ENCODE data around the gene SLC44A3. TPM values are rescaled to one million over a fixed set of nuclear protein-coding genes. Genes with fewer than 3 reads are reported as not detected.
A peak's percentile ranks its signal among the peaks of the same experiment; 100 is the strongest.

SLC44A3 gene
- total RNA-seq, 1 experiment from 2014 or later: 0.10 TPM

GRCh38 chr1:94907136-94907535 lies 87.0 kb downstream of the SLC44A3 start:
- DNase-seq: no peak
- H3K4me3 ChIP-seq: no peak overlapping the region
- H3K36me3 ChIP-seq: peaks cover 68% of the 10 kb centered on the region
- peaks cover 17% of the 10 kb centered on the region for H3K4me1 ChIP-seq
- H3K27ac ChIP-seq: no peak overlapping the region
- H3K27me3 ChIP-seq: no peaks in the 10 kb centered on the region
- no peaks in the 10 kb centered on the region for H3K9me3 ChIP-seq (replicated peaks)

GRCh38 chr1:94908190-94908589 lies 88.0 kb downstream of the SLC44A3 start:
- peaks cover 13% of the 10 kb centered on the region for H3K4me1 ChIP-seq
- no peaks in the 10 kb centered on the region for H3K27me3 ChIP-seq
- no peak overlapping the region for H3K4me3 ChIP-seq
- H3K9me3 ChIP-seq (replicated peaks): no peaks in the 10 kb centered on the region
- DNase-seq: no peak
- peaks cover 65% of the 10 kb centered on the region for H3K36me3 ChIP-seq
- H3K27ac ChIP-seq: no peak overlapping the region

DNA sequence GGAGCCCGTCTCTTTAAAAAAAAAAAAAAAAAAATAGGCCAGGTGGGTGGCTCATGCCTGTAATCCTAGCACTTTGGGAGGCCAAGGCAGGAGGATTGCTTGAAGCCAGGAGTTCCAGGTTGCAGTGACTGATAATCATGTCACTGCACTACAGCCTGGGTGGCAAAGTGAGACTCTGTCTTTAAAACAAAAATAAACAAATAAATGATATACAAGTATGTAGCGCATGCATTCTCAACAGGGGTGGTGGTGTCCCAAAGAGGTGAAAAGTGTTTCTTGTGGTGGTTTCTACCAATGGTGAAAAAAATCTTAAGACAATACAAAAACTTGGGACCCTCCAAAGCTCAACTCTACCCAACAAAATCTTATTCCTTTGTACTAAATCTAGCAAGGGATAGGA lies 88.8 kb downstream of the SLC44A3 start:
- H3K4me1 ChIP-seq: peaks cover 13% of the 10 kb centered on the region
- no peak overlapping the region for H3K4me3 ChIP-seq
- peaks cover 64% of the 10 kb centered on the region for H3K36me3 ChIP-seq
- no peak overlapping the region for H3K27ac ChIP-seq
- H3K9me3 ChIP-seq (replicated peaks): no peaks in the 10 kb centered on the region
- no peaks in the 10 kb centered on the region for H3K27me3 ChIP-seq
- DNase-seq: no peak

GRCh38 chr1:94909486-94909885 lies 89.3 kb downstream of the SLC44A3 start:
- H3K36me3 ChIP-seq: peaks cover 62% of the 10 kb centered on the region
- H3K4me1 ChIP-seq: peaks cover 13% of the 10 kb centered on the region
- DNase-seq: peak; percentile 66 to 86

DNA sequence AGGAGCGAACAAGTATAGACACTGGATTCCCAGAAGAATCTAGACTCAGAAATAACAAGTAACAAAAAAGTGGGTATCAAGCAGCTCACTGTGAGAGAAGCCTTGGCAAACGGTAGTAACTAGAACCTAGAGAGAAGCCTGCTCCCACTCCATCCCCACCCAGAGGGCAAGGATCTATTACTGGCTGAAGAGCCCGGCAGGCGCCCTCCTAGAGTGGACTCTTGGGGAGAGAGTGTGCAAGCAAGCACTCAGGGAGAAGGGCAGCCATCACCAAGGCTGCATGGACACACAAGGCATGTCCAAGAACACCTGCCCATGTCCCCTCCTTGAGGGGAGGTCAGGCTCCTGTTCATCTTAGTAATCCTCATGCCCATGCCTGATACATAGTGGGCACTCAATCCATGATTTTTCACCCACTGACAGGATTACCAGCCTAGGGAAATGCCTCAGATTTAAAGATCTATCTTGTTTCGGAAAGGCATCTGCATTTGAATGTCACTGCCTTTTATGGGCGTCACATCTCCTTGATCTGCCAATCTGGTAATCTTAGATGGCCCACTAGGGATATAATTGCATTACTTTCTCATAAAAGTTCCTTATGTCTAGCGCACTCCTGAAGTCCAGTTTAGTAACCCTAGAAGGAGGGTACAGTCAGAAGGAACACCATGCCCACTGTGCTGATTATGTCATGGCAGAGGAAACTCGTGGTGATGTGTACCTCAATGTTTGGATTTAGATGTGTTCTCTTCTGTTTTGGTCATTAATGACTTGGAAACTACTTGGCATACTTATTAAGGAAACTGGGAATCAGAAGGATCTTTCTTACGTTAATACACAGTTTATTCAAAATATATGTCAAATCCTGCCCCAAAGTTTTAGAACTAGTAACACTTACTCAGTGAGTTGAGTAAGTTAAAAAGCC lies 92.4 kb downstream of the SLC44A3 start:
- Histone ChIP-seq H3K27ac (no peak overlapping the region), H3K36me3 (peaks cover 63% of the 10 kb centered on the region), H3K4me1 (peaks cover 13% of the 10 kb centered on the region)

More at GRCh38 chr1:94909486-94909885, 89.3 kb downstream of the SLC44A3 start:
- no peaks in the 10 kb centered on the region for H3K9me3 ChIP-seq (replicated peaks)
- no peak overlapping the region for H3K4me3 ChIP-seq
- H3K27ac ChIP-seq: no peak overlapping the region
- no peaks in the 10 kb centered on the region for H3K27me3 ChIP-seq

DNA sequence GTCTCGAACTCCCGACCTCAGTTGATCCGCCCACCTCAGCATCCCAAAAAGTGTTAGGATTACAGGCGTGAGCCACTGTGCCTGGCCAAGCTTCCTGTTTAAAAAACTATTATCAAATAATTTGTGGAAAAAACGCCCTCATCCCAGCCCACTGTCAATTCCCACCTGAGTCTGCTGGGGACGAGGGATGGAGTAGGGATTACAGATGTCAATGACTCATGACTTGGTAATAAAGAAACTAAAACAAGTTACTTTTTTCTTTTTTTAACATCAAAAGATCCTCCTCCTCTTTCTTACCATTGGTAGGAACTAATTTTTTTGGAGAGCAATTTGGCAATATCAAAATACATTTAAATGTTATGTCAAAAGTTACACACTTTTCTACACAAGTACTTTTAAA lies 97.1 kb downstream of the SLC44A3 start:
- Histone ChIP-seq H3K27ac (no peak overlapping the region), H3K4me1 (no peaks in the 10 kb centered on the region)

More for the DNA sequence above, 92.4 kb downstream of the SLC44A3 start:
- H3K9me3 ChIP-seq (replicated peaks): no peaks in the 10 kb centered on the region
- DNase-seq: no peak
- no peak overlapping the region for H3K4me3 ChIP-seq
- H3K27me3 ChIP-seq: no peaks in the 10 kb centered on the region

DNA sequence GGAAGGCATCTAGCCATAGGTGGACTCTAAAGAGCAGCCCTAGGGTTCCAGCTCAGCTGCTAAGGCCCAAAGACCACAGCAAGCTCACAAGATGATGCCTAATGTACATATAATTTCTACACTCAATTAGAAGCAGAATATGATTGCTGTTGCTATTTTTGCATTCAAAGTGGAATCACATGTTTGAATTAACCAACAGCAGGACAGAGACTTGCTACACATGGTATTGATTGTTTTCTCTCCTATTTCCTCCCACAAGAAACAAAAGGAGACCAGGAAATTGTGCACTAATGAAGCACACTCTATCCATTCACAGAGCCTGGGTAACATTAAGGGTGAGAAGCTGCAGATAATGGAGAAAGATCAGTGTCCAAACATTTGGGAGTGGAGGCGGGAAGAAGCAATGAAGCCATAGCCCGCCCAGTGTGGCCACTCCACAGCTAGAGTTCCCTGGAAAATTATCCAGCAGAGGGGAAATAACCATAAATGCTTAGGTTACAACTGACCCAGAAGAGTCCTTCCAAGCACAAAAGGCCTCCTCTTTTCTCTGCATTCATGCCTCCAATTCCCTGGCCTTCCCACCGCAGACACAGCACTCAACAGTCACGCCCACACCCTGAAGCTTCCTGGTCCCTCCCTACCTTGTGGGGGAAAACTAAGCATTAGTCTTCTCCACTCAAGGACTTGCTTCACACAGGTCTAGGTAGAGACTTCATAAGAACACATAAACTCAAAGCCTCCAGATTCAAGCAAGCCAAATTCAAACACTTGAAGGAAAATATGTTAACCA lies 99.3 kb downstream of the SLC44A3 start:
- no peaks in the 10 kb centered on the region for H3K9me3 ChIP-seq (replicated peaks)
- no peak overlapping the region for H3K4me3 ChIP-seq
- H3K36me3 ChIP-seq: peaks cover 71% of the 10 kb centered on the region
- no peaks in the 10 kb centered on the region for H3K27me3 ChIP-seq
- peaks cover 11% of the 10 kb centered on the region for H3K4me1 ChIP-seq
- DNase-seq: no peak
- H3K27ac ChIP-seq: no peak overlapping the region

More for the DNA sequence above, 97.1 kb downstream of the SLC44A3 start:
- Histone ChIP-seq H3K9me3 (replicated peaks) (no peaks in the 10 kb centered on the region), H3K27me3 (no peaks in the 10 kb centered on the region), H3K36me3 (peaks cover 66% of the 10 kb centered on the region), H3K4me3 (no peak overlapping the region)
- DNase-seq: no peak

DNA sequence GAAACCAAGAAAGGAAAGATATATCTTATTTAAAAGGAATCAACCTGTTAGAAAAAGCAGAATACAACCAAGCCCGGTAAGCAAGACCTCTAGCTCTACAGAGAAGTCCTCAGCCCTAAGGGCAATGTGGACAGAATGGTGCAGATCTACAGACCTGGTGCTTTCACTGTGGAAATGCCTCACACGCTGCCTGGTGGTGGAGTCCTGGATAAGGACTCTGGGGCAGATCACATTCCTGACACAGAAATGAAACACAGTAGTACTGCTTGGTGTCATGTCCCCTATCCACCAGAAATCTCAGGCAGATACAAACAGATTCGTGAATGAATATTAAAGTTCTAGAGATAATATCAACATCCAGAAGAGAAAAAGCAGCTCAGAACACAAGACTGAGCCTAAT lies 99.9 kb downstream of the SLC44A3 start:
- Histone ChIP-seq H3K27ac (no peak overlapping the region), H3K4me3 (no peak overlapping the region), H3K27me3 (no peaks in the 10 kb centered on the region), H3K4me1 (peaks cover 11% of the 10 kb centered on the region), H3K9me3 (replicated peaks) (no peaks in the 10 kb centered on the region), H3K36me3 (peaks cover 71% of the 10 kb centered on the region)
- no peak for DNase-seq

DNA sequence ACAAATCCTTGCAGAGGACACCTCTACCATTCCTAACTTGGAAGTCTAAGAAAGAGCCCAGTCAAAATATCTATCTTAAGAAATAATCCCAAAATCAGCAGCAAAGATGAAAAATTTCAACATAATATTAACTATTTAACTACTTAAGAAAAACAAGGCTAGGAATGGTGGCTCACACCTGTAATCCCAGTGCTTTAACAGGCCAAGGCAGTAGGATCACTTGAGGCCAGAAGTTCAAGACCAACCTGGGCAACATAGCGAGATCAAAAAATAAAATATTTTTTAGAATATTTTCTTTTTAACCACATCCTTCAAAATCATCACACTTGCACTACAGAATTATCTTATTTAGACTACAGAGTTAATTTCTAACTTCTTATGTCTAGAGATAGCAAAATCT lies 101.8 kb downstream of the SLC44A3 start:
- Histone ChIP-seq H3K36me3 (peaks cover 57% of the 10 kb centered on the region), H3K4me1 (peaks cover 11% of the 10 kb centered on the region), H3K4me3 (no peak overlapping the region), H3K9me3 (replicated peaks) (no peaks in the 10 kb centered on the region), H3K27me3 (no peaks in the 10 kb centered on the region), H3K27ac (no peak overlapping the region)
- no peak for DNase-seq

GRCh38 chr1:94922761-94923331 lies 102.7 kb downstream of the SLC44A3 start:
- H3K27me3 ChIP-seq: no peaks in the 10 kb centered on the region
- peaks cover 11% of the 10 kb centered on the region for H3K4me1 ChIP-seq
- no peak overlapping the region for H3K27ac ChIP-seq
- DNase-seq: no peak
- no peak overlapping the region for H3K4me3 ChIP-seq
- H3K36me3 ChIP-seq: peaks cover 48% of the 10 kb centered on the region
- H3K9me3 ChIP-seq (replicated peaks): no peaks in the 10 kb centered on the region

DNA sequence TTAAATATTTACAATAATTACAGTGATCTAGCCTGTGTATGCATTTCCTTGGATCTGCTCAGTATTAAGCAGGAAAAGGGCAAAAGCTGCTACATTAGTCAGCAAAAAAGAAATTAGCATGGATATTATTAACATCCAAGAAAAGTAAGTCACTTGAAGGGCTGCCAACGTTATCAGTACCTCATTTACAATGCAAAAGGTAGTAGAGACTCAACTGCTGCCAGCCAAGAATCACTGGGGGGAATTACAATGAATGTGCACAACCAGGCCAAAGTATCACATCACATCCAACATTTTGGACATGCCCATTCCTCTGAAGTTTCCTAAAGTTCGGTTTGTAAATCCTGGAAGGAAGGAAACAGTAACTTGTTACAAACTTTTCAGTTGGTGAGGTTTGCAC lies 104.8 kb downstream of the SLC44A3 start:
- no peaks in the 10 kb centered on the region for H3K9me3 ChIP-seq (replicated peaks)
- peak in 1 of 2 experiments; percentile 43 for DNase-seq
- H3K4me3 ChIP-seq: peak overlapping the region; percentile 92
- H3K4me1 ChIP-seq: peaks cover 11% of the 10 kb centered on the region
- H3K27ac ChIP-seq: peak overlapping the region; percentile 98
- H3K36me3 ChIP-seq: peaks cover 41% of the 10 kb centered on the region
- no peaks in the 10 kb centered on the region for H3K27me3 ChIP-seq

DNA sequence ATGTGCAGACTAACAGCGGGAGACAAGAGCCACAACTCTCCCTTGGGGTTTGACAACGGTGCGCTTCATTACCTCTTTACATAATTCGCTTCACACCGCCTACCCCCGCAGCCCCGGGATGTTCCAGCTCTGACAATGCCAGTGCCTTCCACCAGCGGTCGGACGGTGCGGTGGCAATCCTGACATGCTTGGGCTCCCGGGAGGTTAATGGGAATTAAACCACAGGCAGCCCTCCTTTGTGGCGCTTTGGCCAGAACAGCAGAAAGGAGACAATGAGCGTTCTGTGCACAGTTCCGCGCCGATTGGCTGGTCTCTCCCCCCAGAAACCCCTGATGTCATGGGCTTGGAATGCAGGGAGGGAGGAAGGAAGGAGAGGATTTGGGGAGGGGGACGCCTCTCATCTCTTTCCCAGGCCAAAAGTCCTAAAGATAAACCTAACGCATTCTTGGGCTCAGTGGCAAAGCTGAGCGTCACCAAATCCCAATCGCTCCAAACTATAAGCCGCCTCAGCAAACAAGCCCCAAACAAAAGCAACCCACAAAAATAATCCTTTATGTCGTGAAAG lies 105.5 kb downstream of the SLC44A3 start:
- Histone ChIP-seq H3K27me3 (no peaks in the 10 kb centered on the region), H3K27ac (peak overlapping the region; percentile 98), H3K36me3 (peaks cover 35% of the 10 kb centered on the region), H3K4me1 (peaks cover 11% of the 10 kb centered on the region), H3K9me3 (replicated peaks) (no peaks in the 10 kb centered on the region), H3K4me3 (peak overlapping the region; percentile 92)
- peak; percentile 98 to 99 for DNase-seq

DNA sequence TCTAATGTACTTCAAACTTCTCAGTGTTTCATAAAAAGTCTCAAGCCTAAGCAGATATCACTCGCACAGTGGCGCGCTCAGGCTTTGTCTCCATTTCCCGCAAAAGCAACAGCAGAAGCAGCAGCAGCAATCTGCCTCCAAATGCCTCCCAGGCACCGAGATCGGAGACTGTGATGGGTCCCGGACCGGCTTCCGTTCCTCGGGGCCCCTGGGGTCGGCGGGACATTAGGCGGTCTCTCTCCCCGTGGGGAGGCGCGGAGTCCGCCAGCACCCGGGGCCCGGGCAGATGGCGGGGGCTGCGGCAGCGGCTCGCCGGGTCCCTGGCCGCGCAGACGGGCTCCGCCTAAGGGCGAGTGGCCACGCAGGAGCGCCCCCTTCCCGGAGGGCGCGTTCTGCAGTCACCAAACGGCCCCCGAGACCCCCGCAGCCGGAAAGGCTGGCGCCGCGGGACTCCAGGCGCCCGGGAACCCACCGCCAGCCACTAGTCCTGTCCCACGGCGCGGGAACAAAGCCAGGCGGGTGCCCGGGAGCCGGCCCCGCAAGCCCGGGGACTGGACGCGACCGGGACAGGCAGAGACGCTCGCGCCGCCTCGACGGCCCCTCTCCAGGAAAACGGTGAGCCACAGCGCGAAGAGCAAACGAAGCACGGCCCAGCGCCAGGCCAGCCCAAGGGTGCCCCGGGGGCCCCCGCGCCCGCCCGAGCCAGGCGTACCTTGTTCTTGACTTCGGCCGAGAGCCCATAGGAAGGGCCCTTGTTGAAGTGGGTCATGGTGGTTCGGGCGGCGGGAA lies 106.2 kb downstream of the SLC44A3 start:
- Histone ChIP-seq H3K27ac (peak overlapping the region; percentile 98), H3K27me3 (no peaks in the 10 kb centered on the region), H3K4me1 (peaks cover 11% of the 10 kb centered on the region), H3K9me3 (replicated peaks) (no peaks in the 10 kb centered on the region), H3K36me3 (peaks cover 31% of the 10 kb centered on the region), H3K4me3 (peak overlapping the region; percentile 92)
- DNase-seq: peak; percentile 64 to 74

GRCh38 chr1:94926915-94927404 lies 106.8 kb downstream of the SLC44A3 start, which contains the start of gene CNN3:
Gene CNN3, minus strand, starts transcription at chr1:94927110. Its CDS starts 216 bp downstream, at chr1:94926894.
- no peaks in the 10 kb centered on the region for H3K9me3 ChIP-seq (replicated peaks)
- H3K27ac ChIP-seq: peak within 1 kb of the TSS; percentile 98
- H3K4me1 ChIP-seq: peaks cover 11% of the 10 kb centered on the region
- no peaks in the 10 kb centered on the region for H3K27me3 ChIP-seq
- H3K36me3 ChIP-seq: peaks cover 24% of the 10 kb centered on the region
- peak; percentile 94 for DNase-seq
- H3K4me3 ChIP-seq: peak within 1 kb of the TSS; percentile 92
